ENCODE results near the gene MLLT3.

- TF ChIP-seq CTCF (IDR thresholded peaks at IDR 0.05; ENCODE audit: low read length): no peak
- no peak for TF ChIP-seq EZH2phosphoT487 (IDR thresholded peaks at IDR 0.05; ENCODE audit: low read length)
- TF ChIP-seq EZH2 (optimal IDR thresholded peaks at IDR 0.05; ENCODE audit: low read depth, low read length): no peak
Measured at GRCh38 chr9:20512106-20512505, 110.2 kb downstream of the MLLT3 start.

Data from MM.1S (cell line).